ENCODE results near the gene ZNF277.

DNA sequence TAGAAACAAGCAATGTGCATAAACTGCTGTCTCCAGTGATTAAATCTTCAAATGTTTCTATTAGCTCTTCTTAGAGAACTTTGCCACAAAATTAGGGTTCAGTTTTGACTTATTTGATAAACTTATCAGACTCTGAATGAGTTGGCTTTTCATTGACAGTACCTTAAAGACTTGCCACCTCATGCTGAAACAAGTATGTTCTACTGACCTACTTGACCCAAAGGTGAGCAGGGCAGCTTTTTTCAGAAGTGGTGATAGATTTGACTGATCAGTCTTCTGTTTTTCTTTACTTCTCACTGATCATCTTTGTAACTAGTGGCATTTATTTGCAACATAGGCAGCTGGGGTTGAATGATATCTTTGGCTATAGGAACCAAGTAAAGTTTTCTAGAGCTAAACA, 7.8 kb downstream of the ZNF277 start:
- no peak for TF ChIP-seq SNAI2 (CRISPR knock-in tag; IDR thresholded peaks at IDR 0.05)
- TF ChIP-seq GLIS3 (CRISPR knock-in tag; IDR thresholded peaks at IDR 0.05): no peak
- no peak for TF ChIP-seq ESRRG (CRISPR knock-in tag; IDR thresholded peaks at IDR 0.05)
- no peak for TF ChIP-seq CSDC2 (CRISPR knock-in tag; IDR thresholded peaks at IDR 0.05)
- TF ChIP-seq ISL1 (CRISPR knock-in tag; IDR thresholded peaks at IDR 0.05): no peak
- TF ChIP-seq TOX (CRISPR knock-in tag; IDR thresholded peaks at IDR 0.05; ENCODE audit: borderline replicate concordance): no peak
- TF ChIP-seq, protein P1, sequence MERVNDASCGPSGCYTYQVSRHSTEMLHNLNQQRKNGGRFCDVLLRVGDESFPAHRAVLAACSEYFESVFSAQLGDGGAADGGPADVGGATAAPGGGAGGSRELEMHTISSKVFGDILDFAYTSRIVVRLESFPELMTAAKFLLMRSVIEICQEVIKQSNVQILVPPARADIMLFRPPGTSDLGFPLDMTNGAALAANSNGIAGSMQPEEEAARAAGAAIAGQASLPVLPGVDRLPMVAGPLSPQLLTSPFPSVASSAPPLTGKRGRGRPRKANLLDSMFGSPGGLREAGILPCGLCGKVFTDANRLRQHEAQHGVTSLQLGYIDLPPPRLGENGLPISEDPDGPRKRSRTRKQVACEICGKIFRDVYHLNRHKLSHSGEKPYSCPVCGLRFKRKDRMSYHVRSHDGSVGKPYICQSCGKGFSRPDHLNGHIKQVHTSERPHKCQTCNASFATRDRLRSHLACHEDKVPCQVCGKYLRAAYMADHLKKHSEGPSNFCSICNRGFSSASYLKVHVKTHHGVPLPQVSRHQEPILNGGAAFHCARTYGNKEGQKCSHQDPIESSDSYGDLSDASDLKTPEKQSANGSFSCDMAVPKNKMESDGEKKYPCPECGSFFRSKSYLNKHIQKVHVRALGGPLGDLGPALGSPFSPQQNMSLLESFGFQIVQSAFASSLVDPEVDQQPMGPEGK (CRISPR knock-in tag; IDR thresholded peaks at IDR 0.05; ENCODE audit: borderline replicate concordance): no peak
- no peak for TF ChIP-seq RARB (CRISPR knock-in tag; IDR thresholded peaks at IDR 0.05)
- TF ChIP-seq ZC3H10 (CRISPR knock-in tag; IDR thresholded peaks at IDR 0.05): no peak
- TF ChIP-seq ZFP30 (CRISPR knock-in tag; IDR thresholded peaks at IDR 0.05): no peak
- TF ChIP-seq, protein P2, sequence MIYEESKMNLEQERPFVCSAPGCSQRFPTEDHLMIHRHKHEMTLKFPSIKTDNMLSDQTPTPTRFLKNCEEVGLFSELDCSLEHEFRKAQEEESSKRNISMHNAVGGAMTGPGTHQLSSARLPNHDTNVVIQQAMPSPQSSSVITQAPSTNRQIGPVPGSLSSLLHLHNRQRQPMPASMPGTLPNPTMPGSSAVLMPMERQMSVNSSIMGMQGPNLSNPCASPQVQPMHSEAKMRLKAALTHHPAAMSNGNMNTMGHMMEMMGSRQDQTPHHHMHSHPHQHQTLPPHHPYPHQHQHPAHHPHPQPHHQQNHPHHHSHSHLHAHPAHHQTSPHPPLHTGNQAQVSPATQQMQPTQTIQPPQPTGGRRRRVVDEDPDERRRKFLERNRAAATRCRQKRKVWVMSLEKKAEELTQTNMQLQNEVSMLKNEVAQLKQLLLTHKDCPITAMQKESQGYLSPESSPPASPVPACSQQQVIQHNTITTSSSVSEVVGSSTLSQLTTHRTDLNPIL (CRISPR knock-in tag; IDR thresholded peaks at IDR 0.05; ENCODE audit: low read depth): no peak

Measured in SK-N-SH treated with all-trans-retinoic acid at 6 μM for 48 hours (cell line).